Measurements from ENCODE around the gene GRAMD1B. TPM values are rescaled to one million over a fixed set of nuclear protein-coding genes. Genes with fewer than 3 reads are reported as not detected.
A peak's percentile ranks its signal among the peaks of the same experiment; 100 is the strongest.

GRAMD1B gene
- polyA plus RNA-seq, 2 of the 4 experiments (the other 2 are of a cell fraction) = 55.5 to 108 TPM

- DNase-seq (ENCODE audit: low read depth in 1 of 2, low spot score in 1 of 2) (no peak), FAIRE-seq (no peak), ATAC-seq (no peak)
- TF ChIP-seq PHF8 (IDR thresholded peaks at IDR 0.05; ENCODE audit: borderline replicate concordance, low read depth) (no peak), SREBF2 (IDR thresholded peaks at IDR 0.05) (no peak), ZFP36 (IDR thresholded peaks at IDR 0.05; ENCODE audit: borderline replicate concordance, partially characterized antibody) (no peak), ZSCAN20 (CRISPR knock-in tag; IDR thresholded peaks at IDR 0.05) (no peak), NPAS2 (CRISPR knock-in tag; IDR thresholded peaks at IDR 0.05; ENCODE audit: borderline replicate concordance) (no peak), JUNB (IDR thresholded peaks at IDR 0.05) (no peak), CBX2 (IDR thresholded peaks at IDR 0.05; ENCODE audit: borderline replicate concordance, low read depth) (no peak), CTCF (IDR thresholded peaks at IDR 0.05) (no peak), PBX3 (IDR thresholded peaks at IDR 0.05) (no peak), RCOR1 (IDR thresholded peaks at IDR 0.05; ENCODE audit: low read depth, low read length) (no peak), HDAC2 (IDR thresholded peaks at IDR 0.05) (no peak), MAFK (IDR thresholded peaks at IDR 0.05; ENCODE audit: partially characterized antibody) (no peak), KDM5A (IDR thresholded peaks at IDR 0.05) (no peak), MAZ (IDR thresholded peaks at IDR 0.05; ENCODE audit: borderline replicate concordance, low read depth, low read length) (no peak)
- ChIA-PET POLR2A (no interaction called here), CTCF (interaction anchor here (1.6 to 4.1 kb wide), 6 partner anchors 12 to 130 kb away, joined by 6 to 41 read pairs (median 6); no protein-coding TSS in a partner anchor)
- Histone ChIP-seq H3K4me2 (no peak overlapping the region), H3K9me3 (no peaks in the 10 kb centered on the region), H3K4me3 (no peak overlapping the region), H3K27ac (peak overlapping the region in 1 of 2 experiments; percentile 17; a peak in 1 of 6 replicates), H3K4me1 (peaks cover 45% of the 10 kb centered on the region)
- WGBS (ENCODE audit: missing lambda C conversion rate) = 86% methylated on average over 10 of the region's 15 CpGs
Measured at GRCh38 chr11:123578778-123579481, 148.9 kb downstream of the GRAMD1B start.

- ATAC-seq (no peak), FAIRE-seq (no peak), DNase-seq (ENCODE audit: low read depth in 1 of 2, low spot score in 1 of 2) (no peak)
- Histone ChIP-seq H3K4me2 (no peak overlapping the region), H3K27ac (0 out of 6 replicates have a peak overlapping the region, but pooled peaks of 1 of the 2 experiments have one; percentile 75), H3K4me3 (no peak overlapping the region), H3K9me3 (no peaks in the 10 kb centered on the region), H3K4me1 (peaks cover 50% of the 10 kb centered on the region)
- ChIA-PET CTCF (interaction anchor here (1.1 to 4.1 kb wide), 14 partner anchors 11 to 172 kb away, joined by 3 to 41 read pairs (median 6); no protein-coding TSS in a partner anchor), POLR2A (no interaction called here)
- WGBS (ENCODE audit: missing lambda C conversion rate) = 84% methylated on average over 5 of the region's 5 CpGs
- TF ChIP-seq HDAC2 (IDR thresholded peaks at IDR 0.05) (no peak), CTCF (IDR thresholded peaks at IDR 0.05) (no peak), E2F6 (IDR thresholded peaks at IDR 0.05; ENCODE audit: borderline replicate concordance, low read depth) (no peak), EHF (CRISPR knock-in tag; IDR thresholded peaks at IDR 0.05) (no peak), ZNF302 (CRISPR knock-in tag; IDR thresholded peaks at IDR 0.05) (no peak), RFX5 (IDR thresholded peaks at IDR 0.05) (no peak), MYC (IDR thresholded peaks at IDR 0.05; ENCODE audit: borderline replicate concordance, low read length) (no peak), CBX2 (IDR thresholded peaks at IDR 0.05; ENCODE audit: borderline replicate concordance, low read depth) (no peak), SREBF2 (IDR thresholded peaks at IDR 0.05) (no peak), HEYL (CRISPR knock-in tag; IDR thresholded peaks at IDR 0.05) (no peak), HOXB5 (CRISPR knock-in tag; IDR thresholded peaks at IDR 0.05) (no peak), CHD4 (IDR thresholded peaks at IDR 0.05; ENCODE audit: borderline replicate concordance) (no peak), CEBPB (IDR thresholded peaks at IDR 0.05) (no peak), NR3C1 (IDR thresholded peaks at IDR 0.05) (no peak), PBX3 (IDR thresholded peaks at IDR 0.05) (no peak)
- TF ChIP-seq, protein P1, sequence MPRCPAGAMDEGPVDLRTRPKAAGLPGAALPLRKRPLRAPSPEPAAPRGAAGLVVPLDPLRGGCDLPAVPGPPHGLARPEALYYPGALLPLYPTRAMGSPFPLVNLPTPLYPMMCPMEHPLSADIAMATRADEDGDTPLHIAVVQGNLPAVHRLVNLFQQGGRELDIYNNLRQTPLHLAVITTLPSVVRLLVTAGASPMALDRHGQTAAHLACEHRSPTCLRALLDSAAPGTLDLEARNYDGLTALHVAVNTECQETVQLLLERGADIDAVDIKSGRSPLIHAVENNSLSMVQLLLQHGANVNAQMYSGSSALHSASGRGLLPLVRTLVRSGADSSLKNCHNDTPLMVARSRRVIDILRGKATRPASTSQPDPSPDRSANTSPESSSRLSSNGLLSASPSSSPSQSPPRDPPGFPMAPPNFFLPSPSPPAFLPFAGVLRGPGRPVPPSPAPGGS (IDR thresholded peaks at IDR 0.05) = no peak
Measured at GRCh38 chr11:123579482-123579812, 149.4 kb downstream of the GRAMD1B start.
